Fibroblast of pulmonary artery (primary cell): ENCODE data around the gene CACNA2D3.
"Not testable (repeated sequence)": the region's sequence is repeated elsewhere in the genome, so short reads cannot be mapped to it uniquely, and the experiment has no call there.

Source experiments
- DNase-seq: peaks from one replicate; pipeline ENCODE4 v3.0.0-alpha.2; 2010; ENCODE audit warnings: low read depth
- H3K4me3 ChIP-seq: replicated peaks from 2 replicates; pipeline ENCODE4 v1.5.1; 2011; ENCODE audit warnings: low read depth, mild to moderate bottlenecking, control low read depth, low read length, moderate library complexity
- TF ChIP-seq, protein P1 (sequence below): IDR thresholded peaks from 2 replicates; pipeline ENCODE4 v1.5.1; 2011; ENCODE audit warnings: mild to moderate bottlenecking, control low read depth, low read length, inconsistent platforms; ENCODE audit errors: missing control alignments

The CACNA2D3 gene

DNA sequence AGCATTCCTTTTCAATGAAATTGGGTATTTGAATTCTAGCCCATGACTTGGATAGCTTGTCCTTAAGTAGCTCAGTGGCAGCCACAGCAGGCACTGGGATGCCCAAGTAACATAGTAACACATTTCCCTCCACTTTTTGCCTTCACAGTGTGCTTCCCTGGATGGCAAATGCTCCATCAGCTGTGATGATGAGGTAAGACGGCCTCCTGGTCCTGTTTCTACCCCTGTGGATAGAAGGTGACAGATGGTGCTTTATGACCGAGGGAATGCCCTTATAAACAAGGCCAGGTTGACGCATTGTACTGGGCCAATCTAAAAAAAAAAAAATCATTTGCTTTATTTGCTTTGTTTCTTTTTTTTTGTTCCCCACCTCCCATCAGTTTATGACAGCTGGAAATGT is 847.3 kb downstream of the CACNA2D3 start:
- TF ChIP-seq, protein P1, sequence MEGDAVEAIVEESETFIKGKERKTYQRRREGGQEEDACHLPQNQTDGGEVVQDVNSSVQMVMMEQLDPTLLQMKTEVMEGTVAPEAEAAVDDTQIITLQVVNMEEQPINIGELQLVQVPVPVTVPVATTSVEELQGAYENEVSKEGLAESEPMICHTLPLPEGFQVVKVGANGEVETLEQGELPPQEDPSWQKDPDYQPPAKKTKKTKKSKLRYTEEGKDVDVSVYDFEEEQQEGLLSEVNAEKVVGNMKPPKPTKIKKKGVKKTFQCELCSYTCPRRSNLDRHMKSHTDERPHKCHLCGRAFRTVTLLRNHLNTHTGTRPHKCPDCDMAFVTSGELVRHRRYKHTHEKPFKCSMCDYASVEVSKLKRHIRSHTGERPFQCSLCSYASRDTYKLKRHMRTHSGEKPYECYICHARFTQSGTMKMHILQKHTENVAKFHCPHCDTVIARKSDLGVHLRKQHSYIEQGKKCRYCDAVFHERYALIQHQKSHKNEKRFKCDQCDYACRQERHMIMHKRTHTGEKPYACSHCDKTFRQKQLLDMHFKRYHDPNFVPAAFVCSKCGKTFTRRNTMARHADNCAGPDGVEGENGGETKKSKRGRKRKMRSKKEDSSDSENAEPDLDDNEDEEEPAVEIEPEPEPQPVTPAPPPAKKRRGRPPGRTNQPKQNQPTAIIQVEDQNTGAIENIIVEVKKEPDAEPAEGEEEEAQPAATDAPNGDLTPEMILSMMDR: no peak
- no peak overlapping the region for H3K4me3 ChIP-seq
- DNase-seq: no peak

DNA sequence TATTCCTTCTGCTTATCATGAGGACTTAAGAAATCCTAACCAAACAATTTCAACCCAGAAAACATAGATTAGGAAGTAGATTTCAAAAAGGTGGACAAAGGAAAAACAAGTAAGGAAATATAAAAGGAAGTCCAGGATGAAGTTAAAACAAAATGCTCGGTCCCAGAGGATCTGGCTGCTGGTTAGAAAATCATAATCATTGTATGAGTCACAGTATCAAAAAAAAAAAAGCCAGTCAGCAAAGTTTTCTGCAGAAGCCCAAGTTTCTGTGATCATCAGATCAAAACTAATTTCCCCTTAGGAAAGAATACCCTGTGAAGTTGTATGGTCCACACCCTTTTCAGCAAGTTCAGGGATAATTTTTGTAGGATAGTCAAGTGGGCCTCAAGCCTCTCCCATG is 848.5 kb downstream of the CACNA2D3 start:
- DNase-seq: peak; percentile 35
- TF ChIP-seq, protein P1: no peak
- no peak overlapping the region for H3K4me3 ChIP-seq

DNA sequence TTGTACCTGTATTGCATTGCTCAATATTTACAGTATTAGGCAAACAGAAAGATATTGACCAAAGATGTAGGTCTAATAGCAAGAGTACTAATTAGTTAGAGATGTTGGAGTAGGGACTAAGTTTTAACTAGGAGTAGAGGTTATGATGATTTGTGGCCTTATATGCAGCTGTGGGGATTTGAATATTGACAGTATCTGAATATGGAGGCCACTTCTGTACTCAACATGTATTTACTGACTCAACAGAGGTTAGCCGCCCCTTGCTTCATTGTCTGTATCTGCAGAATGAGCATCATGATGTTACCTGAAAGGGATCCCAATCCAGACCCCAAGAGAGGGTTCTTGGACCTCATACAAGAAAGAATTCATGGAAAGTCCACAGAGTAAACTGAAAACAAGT is 855.1 kb downstream of the CACNA2D3 start:
- DNase-seq: no peak
- H3K4me3 ChIP-seq: no peak overlapping the region
- TF ChIP-seq, protein P1: no peak

DNA sequence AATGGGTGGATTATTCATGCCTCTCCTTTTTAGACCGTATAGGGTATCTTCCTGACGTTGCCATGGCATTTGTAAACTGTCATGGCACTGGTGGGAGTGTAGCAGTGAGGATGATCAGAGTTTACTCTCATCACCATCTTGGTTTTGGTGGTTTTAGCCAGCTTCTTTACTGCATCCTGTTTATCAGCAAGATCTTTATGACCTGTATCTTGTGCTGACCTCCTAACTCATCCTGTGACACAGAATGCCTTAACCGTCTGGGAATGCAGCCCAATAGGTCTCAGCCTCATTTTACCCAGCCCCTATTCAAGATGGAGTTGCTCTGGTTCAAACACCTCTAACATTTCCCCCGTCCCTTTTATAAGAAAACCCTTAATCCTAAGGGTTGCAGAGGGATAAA is 855.6 kb downstream of the CACNA2D3 start:
- not testable (repeated sequence) for DNase-seq, H3K4me3 ChIP-seq

DNA sequence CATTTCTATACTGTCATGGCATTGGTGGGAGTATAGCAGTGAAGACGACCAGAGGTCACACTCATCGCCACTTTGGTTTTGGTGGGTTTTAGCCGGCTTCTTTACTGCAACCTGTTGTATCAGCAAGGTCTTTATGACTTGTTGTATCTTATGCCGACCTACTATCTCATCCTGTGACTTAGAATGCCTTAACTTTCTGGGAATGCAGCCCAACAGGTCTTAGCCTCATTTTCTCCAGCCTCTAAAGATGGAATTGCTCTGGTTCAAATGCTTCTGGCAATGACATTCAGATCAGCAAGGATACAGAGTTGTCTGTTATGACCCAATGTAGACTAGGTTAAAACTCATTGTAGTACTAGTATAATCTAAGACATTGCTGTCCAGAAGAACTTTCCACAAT is 860.5 kb downstream of the CACNA2D3 start:
- no peak for DNase-seq
- TF ChIP-seq, protein P1: no peak

DNA sequence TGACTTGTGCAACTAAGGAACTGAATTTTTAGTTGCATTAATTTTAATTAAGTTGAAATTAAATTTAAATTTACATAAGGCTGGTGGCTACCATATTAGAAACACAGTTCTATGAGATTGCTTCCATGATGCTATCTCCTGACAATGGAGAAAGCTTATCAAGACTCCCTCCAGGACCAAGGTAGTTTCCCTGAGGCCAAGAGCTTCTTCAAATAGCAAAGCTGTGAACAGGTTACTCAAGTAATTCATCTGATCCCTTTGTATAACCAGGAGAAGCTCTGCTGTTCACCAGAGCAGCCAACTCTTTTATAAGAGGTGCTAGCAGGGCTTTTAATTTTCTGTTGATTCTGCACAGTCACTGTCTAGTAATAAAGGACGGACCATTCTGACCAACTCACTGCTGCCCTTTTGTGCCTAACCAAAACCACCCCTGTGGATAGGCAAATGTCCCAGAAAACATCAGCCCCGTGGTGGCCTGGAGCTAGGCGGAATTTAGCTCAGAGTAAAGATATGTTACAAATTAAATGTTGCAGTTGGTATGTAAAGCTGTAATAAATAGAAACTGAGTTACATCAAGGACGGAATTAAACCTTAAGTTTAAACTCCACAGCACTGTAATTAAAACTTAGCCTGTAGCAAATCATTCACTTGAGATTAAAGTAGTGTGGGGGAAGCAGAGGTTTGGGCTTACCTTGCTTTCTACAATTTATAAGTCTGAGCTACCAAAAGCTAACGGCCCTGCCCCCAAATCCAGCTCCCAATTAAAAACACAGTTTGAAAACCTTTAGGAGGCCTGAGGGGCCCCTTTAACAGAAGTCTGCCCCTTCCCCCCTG is 861.1 kb downstream of the CACNA2D3 start:
- TF ChIP-seq, protein P1: no peak
- no peak for DNase-seq

More for the DNA sequence above, 860.5 kb downstream of the CACNA2D3 start:
- H3K4me3 ChIP-seq: no peak overlapping the region

DNA sequence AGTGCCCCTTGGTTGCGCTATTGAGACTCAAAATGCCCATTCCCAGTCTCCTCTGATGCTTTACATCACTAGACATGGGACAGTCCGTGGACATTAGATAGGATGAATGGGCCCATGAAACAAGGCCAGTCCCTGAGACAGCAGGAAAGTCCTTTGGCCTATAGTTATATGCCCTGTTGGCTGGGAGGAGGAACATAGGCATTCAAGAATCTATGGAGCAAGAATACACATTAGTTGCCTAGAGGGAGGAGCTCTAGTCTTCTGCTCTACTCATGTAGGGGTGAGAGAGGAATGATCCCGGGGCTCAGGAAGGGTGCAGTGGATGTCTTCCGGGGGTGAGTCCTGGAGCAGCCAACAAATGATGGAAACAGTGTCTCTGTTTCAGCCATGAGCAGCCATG is 863.5 kb downstream of the CACNA2D3 start:
- H3K4me3 ChIP-seq: no peak overlapping the region
- TF ChIP-seq, protein P1: no peak
- DNase-seq: no peak

More for the DNA sequence above, 861.1 kb downstream of the CACNA2D3 start:
- no peak overlapping the region for H3K4me3 ChIP-seq
